OCI-LY1 (cell line): ENCODE measurements around the gene IRF2BP1.

Experiments used
- EZH2 ChIP-seq: fragments of 200-600 bp; sonication (generic), shearing (Covaris generic); IDR thresholded peaks from 2 replicates; pipeline ENCODE4 v1.8.0; 2017; ENCODE audit warnings: borderline replicate concordance, mixed run types, mild to moderate bottlenecking, antibody characterized with exemption, low read length, moderate library complexity, mixed read lengths
- TF ChIP-seq, protein P1 (sequence below): fragments of 200-600 bp; sonication (generic), shearing (Covaris generic); IDR thresholded peaks from 2 replicates; pipeline ENCODE4 v1.5.1; 2017; ENCODE audit warnings: mild to moderate bottlenecking, antibody characterized with exemption, low read length, moderate library complexity, mixed read lengths

- TF ChIP-seq, protein P1, sequence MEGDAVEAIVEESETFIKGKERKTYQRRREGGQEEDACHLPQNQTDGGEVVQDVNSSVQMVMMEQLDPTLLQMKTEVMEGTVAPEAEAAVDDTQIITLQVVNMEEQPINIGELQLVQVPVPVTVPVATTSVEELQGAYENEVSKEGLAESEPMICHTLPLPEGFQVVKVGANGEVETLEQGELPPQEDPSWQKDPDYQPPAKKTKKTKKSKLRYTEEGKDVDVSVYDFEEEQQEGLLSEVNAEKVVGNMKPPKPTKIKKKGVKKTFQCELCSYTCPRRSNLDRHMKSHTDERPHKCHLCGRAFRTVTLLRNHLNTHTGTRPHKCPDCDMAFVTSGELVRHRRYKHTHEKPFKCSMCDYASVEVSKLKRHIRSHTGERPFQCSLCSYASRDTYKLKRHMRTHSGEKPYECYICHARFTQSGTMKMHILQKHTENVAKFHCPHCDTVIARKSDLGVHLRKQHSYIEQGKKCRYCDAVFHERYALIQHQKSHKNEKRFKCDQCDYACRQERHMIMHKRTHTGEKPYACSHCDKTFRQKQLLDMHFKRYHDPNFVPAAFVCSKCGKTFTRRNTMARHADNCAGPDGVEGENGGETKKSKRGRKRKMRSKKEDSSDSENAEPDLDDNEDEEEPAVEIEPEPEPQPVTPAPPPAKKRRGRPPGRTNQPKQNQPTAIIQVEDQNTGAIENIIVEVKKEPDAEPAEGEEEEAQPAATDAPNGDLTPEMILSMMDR = no peak
- TF ChIP-seq EZH2 = no peak
Measured at GRCh38 chr19:45864629-45865082, 21.3 kb downstream of the IRF2BP1 start.
